HG03045 (cell line): ENCODE data around the gene CD200.

Experiments used
- ATAC-seq: cut with Tn5 transposase; IDR thresholded peaks from one replicate; pipeline ENCODE4 v1.9.1; 2021; ENCODE audit warnings: mild to moderate bottlenecking, moderate library complexity; ENCODE audit not compliant: unreplicated experiment

CD200 gene

GRCh38 chr3:112407888-112408702 lies 75.1 kb downstream of the CD200 start:
- ATAC-seq, result no peak

DNA sequence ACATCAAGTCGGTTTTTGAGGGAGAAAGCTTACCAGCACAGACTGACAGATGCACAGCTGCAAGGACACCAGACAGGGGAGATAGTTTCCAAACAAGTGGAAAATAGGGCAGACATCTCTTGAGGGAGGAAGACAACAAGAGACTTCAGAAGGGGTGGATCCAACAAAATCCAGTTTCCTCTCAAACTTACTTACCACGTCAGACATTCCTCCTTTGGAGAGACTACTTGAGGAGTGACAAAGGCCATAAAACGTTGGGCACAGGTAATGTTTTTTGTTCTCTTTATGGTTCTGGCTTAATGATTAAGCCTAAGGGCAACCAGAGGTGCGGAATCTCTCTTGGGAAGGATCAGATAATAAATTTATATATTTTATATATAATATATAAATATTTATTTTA lies 76.1 kb downstream of the CD200 start:
- ATAC-seq, result no peak

GRCh38 chr3:112411425-112411824 lies 78.5 kb downstream of the CD200 start:
- no peak for ATAC-seq
